Hepatocyte (in vitro differentiated cells): Measurements from ENCODE around the gene NHLH1. TPM values are rescaled to one million over a fixed set of nuclear protein-coding genes. Genes with fewer than 3 reads are reported as not detected.

Source experiments
- DNase-seq: peaks from one replicate; pipeline ENCODE4 v3.0.0-alpha.2; 2016; ENCODE audit warnings: low spot score
- H2AFZ ChIP-seq: fragments of 200-600 bp; sonication (generic); 2 replicates; pipeline ENCODE4 v1.6.0; 2016; ENCODE audit warnings: antibody characterized with exemption, mild to moderate bottlenecking
- H3K27ac ChIP-seq: fragments of 200-600 bp; sonication (generic); 2 replicates; pipeline ENCODE4 v1.5.1; 2016; ENCODE audit warnings: mild to moderate bottlenecking
- H3K27me3 ChIP-seq: fragments of 200-600 bp; sonication (generic); 2 replicates; pipeline ENCODE4 v1.6.1; 2016
- H3K36me3 ChIP-seq: fragments of 200-600 bp; sonication (generic); replicated peaks from 2 replicates; pipeline ENCODE4 v1.5.1; 2016; ENCODE audit warnings: low read depth; ENCODE audit not compliant: insufficient read depth
- H3K4me1 ChIP-seq: fragments of 200-600 bp; sonication (generic); 2 replicates; pipeline ENCODE4 v1.5.1; 2016; ENCODE audit warnings: mild to moderate bottlenecking, moderate library complexity; ENCODE audit not compliant: insufficient read depth
- H3K4me2 ChIP-seq: fragments of 200-600 bp; sonication (generic); 2 replicates; pipeline ENCODE4 v1.6.0; 2016
- H3K4me3 ChIP-seq: fragments of 200-600 bp; sonication (generic); 2 replicates; pipeline ENCODE4 v1.5.1; 2016; ENCODE audit warnings: mild to moderate bottlenecking
- H3K79me2 ChIP-seq: fragments of 200-600 bp; sonication (generic); 2 replicates; pipeline ENCODE4 v1.6.0; 2017; ENCODE audit warnings: mild to moderate bottlenecking
- H3K9me2 ChIP-seq: fragments of 200-600 bp; sonication (generic); replicated peaks from 2 replicates; pipeline ENCODE4 v1.6.0; 2017; ENCODE audit warnings: mild to moderate bottlenecking; ENCODE audit not compliant: insufficient read depth
- H3K9me3 ChIP-seq: fragments of 200-600 bp; sonication (generic); 2 replicates; pipeline ENCODE4 v1.5.1; 2016; ENCODE audit warnings: low read depth, mild to moderate bottlenecking
- H4K20me1 ChIP-seq: fragments of 200-600 bp; sonication (generic); 2 replicates; pipeline ENCODE4 v1.6.0; 2016; ENCODE audit warnings: mild to moderate bottlenecking; ENCODE audit not compliant: insufficient read depth, poor library complexity, severe bottlenecking
- EZH2 ChIP-seq: fragments of 200-600 bp; sonication (generic); IDR thresholded peaks from 2 replicates; pipeline ENCODE4 v1.6.1; 2016; ENCODE audit warnings: antibody characterized with exemption, mild to moderate bottlenecking, borderline replicate concordance
- EZH2phosphoT487 ChIP-seq: fragments of 200-600 bp; sonication (generic); IDR thresholded peaks from one replicate; pipeline ENCODE4 v1.6.1; 2018; ENCODE audit warnings: antibody characterized with exemption, mild to moderate bottlenecking, low read depth, moderate library complexity; ENCODE audit not compliant: unreplicated experiment, severe bottlenecking
- WGBS: methylation state at CpG from one replicate; pipeline ENCODE4 v1.1.6; 2016; ENCODE audit warnings: low lambda C conversion rate; ENCODE audit errors: missing lambda C conversion rate; 5-methylcytosine and 5-hydroxymethylcytosine counted together
- polyA plus RNA-seq: library from polyadenylated mRNA; unstranded; fragments of >200 nt; fragmentation: Nextera tagmentation; extraction: Ambion mirVana; gene quantifications from 2 replicates; pipeline ENCODE4 v1.2.1, GENCODE V29; 2016
- total RNA-seq: library from RNA; depleted of rRNA; stranded (reverse); fragments of >200 nt; gene quantifications from 2 replicates; pipeline ENCODE4 v1.2.3, GENCODE V29; 2014
- TF ChIP-seq, protein P1 (sequence below): fragments of 200-600 bp; sonication (generic); IDR thresholded peaks from 2 replicates; pipeline ENCODE4 v1.5.1; 2016; ENCODE audit warnings: antibody characterized with exemption, mild to moderate bottlenecking; ENCODE audit not compliant: poor library complexity

Gene NHLH1
- total and polyA plus RNA-seq, 2 experiments from 2014 or later, result 0.13 TPM; not detected in 1

DNA sequence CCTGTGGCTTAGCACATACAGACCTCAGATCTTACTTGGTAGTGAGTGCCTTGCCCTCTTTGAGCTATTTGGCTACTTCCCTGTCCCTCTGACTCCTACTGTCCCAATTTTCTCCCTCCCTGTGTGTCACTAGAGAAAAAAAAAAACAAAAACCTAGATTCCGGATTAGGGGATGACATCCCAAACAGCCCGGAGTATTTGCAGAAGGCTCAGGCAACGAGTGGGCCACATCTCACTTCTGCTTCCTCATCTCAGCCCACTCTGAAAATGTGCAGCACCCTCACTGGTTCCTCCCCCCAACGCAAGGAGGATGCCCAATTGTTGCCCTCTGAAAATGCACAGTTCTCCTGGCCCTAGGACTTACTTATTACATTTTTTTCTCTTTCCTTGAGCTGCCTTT lies 4.9 kb downstream of the NHLH1 start:
- H3K27me3 ChIP-seq, result no peaks in the 10 kb centered on the region
- H3K27ac ChIP-seq, result no peak overlapping the region
- TF ChIP-seq EZH2phosphoT487 (no peak), EZH2 (no peak)
- TF ChIP-seq, protein P1, sequence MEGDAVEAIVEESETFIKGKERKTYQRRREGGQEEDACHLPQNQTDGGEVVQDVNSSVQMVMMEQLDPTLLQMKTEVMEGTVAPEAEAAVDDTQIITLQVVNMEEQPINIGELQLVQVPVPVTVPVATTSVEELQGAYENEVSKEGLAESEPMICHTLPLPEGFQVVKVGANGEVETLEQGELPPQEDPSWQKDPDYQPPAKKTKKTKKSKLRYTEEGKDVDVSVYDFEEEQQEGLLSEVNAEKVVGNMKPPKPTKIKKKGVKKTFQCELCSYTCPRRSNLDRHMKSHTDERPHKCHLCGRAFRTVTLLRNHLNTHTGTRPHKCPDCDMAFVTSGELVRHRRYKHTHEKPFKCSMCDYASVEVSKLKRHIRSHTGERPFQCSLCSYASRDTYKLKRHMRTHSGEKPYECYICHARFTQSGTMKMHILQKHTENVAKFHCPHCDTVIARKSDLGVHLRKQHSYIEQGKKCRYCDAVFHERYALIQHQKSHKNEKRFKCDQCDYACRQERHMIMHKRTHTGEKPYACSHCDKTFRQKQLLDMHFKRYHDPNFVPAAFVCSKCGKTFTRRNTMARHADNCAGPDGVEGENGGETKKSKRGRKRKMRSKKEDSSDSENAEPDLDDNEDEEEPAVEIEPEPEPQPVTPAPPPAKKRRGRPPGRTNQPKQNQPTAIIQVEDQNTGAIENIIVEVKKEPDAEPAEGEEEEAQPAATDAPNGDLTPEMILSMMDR, result no peak
- 85% methylated on average over 4 of the region's 4 CpGs for WGBS
- DNase-seq, result no peak
- no peak overlapping the region for H3K4me2 ChIP-seq
- H3K9me3 ChIP-seq, result no peaks in the 10 kb centered on the region
- H3K79me2 ChIP-seq, result no peaks in the 10 kb centered on the region
- H3K36me3 ChIP-seq, result no peaks in the 10 kb centered on the region
- no peak overlapping the region for H3K4me3 ChIP-seq
- H2AFZ ChIP-seq, result no peak overlapping the region
- no peaks in the 10 kb centered on the region for H3K9me2 ChIP-seq
- no peaks in the 10 kb centered on the region for H3K4me1 ChIP-seq
- H4K20me1 ChIP-seq, result no peaks in the 10 kb centered on the region

DNA sequence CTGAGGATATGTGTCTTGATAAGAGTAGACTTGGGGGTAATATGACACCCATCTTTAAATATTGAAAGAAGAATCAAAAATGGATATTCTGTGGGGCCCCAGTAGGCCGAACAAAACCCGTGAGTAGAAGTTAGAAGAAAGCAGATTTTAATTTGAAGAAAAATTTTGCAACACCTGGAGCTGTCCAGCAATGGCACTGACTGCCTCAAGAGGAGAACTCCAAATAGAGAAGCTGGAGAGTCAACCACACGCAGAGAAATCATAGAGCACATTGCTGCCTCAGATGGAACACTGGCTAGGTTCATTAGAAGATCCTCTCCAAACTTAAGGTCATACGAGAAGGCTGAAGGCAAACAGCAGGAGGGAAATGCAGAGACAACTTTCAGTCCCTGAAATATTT lies 6.8 kb downstream of the NHLH1 start:
- DNase-seq, result no peak
- Histone ChIP-seq H2AFZ (no peak overlapping the region), H3K4me3 (no peak overlapping the region), H3K4me1 (no peaks in the 10 kb centered on the region), H3K79me2 (no peaks in the 10 kb centered on the region), H3K9me2 (no peaks in the 10 kb centered on the region), H3K4me2 (no peak overlapping the region), H3K36me3 (no peaks in the 10 kb centered on the region), H3K27ac (no peak overlapping the region), H3K27me3 (no peaks in the 10 kb centered on the region), H3K9me3 (no peaks in the 10 kb centered on the region), H4K20me1 (no peaks in the 10 kb centered on the region)
- 79% methylated on average over 4 of the region's 4 CpGs for WGBS
- no peak for TF ChIP-seq EZH2phosphoT487
- no peak for TF ChIP-seq EZH2
- TF ChIP-seq, protein P1, result no peak

DNA sequence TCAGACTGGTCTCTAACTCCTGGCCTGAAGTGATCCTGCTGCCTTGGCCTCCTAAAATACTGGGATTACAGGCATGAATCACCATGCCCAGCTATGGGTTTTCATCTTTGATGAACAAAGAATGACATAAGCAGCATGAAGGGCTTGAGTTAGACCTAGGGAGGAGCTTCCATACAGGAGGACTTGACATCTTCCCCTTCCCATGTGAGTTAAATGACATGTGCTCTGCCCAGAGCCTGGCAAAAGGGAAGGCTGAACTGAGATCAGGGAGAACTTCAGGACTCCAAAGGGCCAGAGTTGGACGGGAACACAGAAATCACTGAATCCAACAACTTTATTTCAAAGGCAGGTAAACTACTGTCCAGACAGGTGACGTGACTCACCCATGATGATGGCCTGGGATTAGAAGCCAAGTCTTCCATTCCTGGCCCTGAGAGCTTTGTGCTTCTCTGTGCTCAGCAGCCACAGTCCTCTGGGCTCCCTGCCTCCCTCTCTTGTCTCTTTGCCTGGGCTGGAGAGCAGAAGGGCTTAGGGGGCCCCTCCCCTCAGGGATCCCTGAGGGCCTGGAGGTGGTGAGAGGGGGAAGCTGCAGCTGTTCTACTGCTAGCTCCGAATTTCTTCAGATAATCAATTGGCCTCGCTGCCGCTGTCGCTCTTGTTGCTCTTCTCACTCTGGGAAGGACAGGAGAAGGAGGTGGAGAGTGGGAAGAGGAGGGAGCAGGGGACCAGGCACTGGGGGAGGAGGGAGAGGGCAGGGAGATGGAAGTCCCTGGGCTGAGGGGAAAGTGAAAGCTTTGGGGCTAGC lies 7.6 kb downstream of the NHLH1 start:
- Histone ChIP-seq H3K36me3 (no peaks in the 10 kb centered on the region), H3K4me2 (no peak overlapping the region), H3K9me3 (no peaks in the 10 kb centered on the region), H3K4me3 (no peak overlapping the region), H3K9me2 (no peaks in the 10 kb centered on the region), H3K4me1 (no peaks in the 10 kb centered on the region), H3K27me3 (no peaks in the 10 kb centered on the region), H4K20me1 (no peaks in the 10 kb centered on the region), H3K27ac (no peak overlapping the region), H2AFZ (no peak overlapping the region), H3K79me2 (no peaks in the 10 kb centered on the region)
- DNase-seq, result no peak
- WGBS, result 43% methylated on average over 6 of the region's 6 CpGs
- no peak for TF ChIP-seq EZH2phosphoT487
- TF ChIP-seq EZH2, result no peak
- TF ChIP-seq, protein P1, result no peak
